ENCODE measurements around the gene CCND1.
"Not testable (repeated sequence)": the region's sequence is repeated elsewhere in the genome, so short reads cannot be mapped to it uniquely, and the experiment has no call there.

Gene CCND1

DNA sequence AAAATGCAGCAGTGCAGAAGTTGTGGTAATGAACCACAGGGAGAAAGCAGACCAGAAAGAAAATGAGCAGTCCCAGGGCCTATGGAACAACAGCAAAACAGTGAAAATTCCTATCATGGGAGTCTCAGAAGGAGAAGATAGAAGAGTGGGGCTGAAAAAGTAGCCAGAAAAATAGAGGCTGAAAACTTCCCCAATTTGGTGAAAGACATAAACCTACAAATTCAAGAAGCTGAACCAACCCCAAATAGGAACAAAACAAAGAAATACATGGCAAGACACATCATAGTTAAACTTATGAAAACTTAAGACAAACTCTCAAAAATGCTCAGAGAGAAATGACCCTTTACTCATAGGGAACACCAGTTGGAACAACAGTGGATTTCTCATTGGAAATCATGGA lies 51.5 kb downstream of the CCND1 start:
- no peak for DNase-seq (ENCODE audit: low read depth)

DNA sequence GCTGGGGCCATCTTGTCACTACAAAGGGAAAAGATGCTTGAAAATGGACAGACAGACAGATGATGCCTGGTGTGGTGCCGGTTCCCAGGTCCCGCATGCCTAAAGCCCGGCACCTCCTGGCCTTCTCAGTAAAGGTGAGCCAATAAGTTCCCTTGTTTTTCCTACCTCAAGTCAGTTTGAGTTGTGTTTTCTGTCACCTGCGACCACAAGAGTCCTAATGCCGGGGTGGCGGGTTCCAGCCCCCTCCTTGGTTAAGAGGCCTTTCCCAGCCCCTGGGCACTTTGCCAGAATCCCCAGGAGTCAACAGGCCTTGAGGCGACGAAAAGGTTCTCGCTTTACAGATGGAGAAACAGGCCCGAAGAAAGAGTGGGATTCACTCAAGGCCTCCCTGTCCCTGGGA lies 53.8 kb downstream of the CCND1 start:
- no peak for DNase-seq (ENCODE audit: low read depth)

DNA sequence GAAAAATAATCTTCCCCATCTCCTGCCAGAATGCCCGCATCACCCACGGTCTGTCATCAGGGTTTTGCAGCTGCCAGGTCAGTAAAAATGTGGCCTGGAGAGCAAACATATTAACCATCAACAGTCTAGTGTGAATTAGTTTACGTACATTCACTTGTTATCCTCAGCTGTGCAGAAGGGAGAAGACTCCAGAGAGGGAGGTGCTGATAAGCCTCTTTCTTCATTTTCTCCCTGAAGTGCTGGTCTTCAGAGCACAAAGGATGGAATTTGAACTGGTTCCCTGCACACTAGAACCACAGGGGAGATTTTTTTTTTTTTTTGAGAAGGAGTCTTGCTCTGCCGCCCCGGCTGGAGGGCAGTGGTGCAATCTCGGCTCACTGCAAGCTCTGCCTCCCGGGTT lies 54.6 kb downstream of the CCND1 start:
- DNase-seq (ENCODE audit: low read depth), result no peak

DNA sequence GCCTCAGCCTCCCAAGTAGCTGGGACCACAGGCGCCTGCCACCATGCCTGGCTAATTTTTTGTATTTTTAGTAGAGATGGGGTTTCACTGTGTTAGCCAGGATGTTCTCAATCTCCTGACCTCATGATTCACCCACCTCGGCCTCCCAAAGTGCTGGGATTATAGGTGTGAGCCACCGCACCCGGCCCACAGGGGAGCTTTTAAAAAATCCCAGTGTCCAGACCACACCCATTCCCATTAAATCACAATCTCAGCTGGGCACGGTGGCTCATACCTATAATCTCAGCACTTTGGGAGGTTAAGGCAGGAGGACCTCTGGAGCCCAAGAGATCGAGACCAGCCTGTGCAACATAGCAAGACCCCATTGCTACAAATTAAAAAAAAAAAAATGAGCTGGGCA lies 55.0 kb downstream of the CCND1 start:
- not testable (repeated sequence) for DNase-seq (ENCODE audit: low read depth)

DNA sequence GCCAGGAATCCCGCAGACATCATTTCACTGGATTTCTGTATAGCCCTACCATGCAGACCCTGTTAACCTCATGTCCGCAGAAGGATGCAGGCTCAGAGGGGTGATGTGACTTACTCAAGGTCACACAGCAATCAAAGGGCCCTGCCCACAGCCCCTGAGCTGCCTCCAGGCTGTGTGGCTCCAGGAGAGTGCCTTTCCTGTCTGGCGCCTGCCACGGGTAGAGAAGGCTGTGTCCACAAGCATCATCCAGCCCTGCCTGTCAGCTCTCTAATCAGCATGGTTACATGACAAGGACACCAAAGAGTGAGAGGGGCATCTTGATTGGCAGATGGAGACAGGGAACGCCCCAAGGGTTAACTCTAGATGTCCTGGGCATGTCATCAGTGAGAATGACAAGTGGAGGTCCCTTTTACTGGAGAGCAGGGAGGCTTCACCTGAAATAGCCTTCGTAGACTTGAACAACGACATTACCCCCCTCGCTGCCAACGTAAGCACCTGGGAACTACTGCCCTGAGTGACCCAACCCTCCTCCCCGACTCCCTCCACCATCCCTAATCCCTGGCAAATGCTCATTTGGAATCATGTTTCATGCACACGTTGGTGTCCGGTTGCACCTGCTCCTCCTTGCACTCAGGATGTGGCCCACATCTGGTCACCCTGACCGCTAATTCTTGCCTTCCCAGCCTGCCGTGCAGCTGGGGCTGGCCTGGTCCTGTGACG lies 56.0 kb downstream of the CCND1 start:
- DNase-seq (ENCODE audit: low read depth), result no peak

DNA sequence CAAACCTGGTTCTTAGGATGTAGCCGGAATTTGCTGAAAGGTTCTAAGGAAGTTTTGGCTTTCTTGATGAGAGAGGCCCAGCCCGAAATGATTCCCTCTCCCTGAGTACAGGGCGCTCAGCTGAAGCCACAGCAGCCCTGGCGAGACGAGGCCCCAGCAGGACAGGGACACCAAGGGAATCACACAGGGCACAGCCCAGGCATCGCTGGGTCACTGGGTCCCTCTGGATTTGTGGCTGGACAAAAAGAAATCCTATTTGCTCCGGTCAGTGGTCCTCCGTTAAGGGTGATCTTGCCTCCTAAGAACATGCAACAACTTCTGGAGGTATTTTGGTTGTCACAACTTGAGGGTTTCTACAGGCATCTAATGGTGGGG lies 56.5 kb downstream of the CCND1 start:
- no peak for DNase-seq (ENCODE audit: low read depth)

DNA sequence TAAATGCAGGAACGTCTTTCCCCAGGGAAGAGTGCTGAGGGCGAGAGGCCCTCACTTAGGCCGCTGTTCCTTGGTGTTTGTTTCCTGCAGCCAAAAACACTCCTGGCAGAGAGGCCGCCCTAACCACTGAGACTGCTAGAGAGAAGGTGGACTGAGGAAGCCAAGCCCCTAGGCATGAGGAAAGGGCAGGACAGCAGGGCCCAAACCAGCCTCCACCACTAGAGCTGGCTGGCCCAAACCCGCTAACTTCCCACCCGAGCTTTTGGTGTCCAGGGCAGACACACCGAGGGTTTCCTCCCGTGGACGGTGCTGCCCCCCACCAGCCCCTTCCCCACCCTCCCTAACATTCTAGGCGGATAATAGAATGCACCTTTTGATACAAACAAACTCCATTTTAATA lies 56.9 kb downstream of the CCND1 start:
- DNase-seq (ENCODE audit: low read depth), result no peak

DNA sequence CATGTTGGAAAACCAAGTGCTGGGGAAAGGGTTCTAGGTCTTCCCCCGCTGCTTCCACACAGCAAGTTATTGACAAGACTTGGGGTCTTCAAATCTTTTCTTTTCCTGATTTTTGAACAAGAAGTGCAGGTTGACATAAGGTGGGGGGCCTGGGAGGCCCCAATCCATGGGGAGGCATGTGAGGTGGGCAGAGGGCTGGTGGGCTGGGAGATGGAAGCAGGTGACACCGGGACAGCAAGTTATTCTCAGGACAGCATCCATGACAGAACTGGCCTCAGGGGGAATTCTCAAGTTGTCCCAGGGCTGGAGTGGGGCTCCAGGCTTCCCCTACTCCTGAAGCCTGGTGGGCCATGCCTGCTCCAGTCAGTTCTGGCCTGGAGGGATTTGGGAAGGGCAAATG lies 57.4 kb downstream of the CCND1 start:
- DNase-seq (ENCODE audit: low read depth), result no peak

DNA sequence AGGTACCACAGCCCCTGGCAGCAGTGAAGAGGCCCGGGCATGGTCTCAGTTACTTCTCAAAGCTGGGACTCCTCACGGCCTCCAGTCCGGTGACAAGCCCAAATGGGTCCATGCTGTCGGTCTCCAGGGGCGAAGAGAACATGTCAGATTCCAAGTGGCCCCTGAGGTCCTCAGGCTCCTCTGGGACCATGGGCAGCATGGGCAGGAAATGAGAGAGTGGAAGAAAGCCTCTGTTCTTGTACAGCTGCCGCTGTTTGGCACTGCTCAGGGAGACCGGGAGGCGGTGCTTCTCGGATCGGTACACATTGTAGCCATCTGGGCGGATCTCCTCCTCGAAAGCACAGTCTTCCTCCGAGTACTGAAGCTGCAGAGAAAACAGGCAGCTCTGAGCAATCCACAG lies 58.3 kb downstream of the CCND1 start:
- DNase-seq (ENCODE audit: low read depth), result no peak

DNA sequence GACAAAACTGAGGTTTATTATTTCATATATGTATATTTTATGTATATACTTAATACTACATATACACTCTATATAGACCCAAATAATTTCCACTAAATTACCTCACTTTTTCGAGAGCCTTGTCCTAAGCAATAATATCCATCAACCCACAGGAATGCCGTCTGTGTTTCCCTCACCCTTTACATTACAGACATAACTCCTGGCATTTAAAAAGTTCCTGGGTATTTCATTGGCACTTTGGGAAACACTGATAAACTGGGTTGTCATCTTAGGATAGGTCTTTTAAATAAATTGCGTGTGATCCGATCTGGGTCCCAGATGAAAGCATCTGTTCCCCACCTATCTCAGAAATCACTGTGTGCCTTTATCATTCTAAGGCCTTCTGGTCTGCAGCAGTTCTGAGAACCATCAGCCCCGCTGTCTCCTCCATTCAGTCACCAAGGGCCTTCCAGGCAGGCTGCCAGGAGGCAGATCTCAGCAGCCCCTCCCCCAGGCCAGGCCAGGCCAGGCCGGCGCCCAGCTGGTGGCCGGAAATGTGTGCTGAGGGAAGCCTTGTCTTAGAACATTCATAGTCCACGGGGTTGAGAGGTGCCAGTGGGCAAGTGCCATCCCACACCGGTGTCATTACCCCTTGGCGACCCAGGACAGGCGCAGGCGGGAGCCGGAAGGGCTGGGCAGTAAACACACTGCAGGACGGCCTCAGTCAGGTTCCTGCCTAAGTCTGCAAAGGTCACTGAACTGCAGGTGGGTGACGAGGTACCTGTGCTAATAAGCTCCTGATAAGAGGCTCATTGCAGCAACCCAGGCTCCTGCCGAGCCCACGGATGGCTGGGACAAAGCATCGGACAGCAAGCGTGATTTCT lies 59.6 kb downstream of the CCND1 start:
- DNase-seq (ENCODE audit: low read depth), result no peak

DNA sequence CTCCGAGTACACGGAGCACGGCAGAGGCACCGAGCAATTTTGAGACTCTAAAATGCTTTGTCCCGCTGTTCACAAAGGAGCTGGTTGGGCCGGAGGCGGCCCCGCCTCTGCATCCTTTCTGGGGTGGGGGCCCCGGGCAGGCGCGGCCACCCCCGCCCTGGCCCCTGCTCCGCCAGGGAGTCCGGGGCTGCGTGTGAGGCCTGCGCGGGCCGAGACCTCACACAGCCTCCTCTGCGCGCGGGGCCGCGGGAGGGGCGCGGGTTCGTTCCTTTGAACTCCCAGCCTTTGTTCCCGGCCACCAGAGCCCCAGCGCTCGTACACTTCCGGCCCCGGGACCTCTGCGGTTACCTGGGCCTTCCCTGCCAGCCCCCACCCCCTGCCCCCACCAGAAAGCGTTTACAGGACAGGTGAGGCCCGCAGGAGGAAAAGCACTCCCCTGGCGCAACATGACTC lies 61.3 kb downstream of the CCND1 start:
- DNase-seq (ENCODE audit: low read depth), result no peak

DNA sequence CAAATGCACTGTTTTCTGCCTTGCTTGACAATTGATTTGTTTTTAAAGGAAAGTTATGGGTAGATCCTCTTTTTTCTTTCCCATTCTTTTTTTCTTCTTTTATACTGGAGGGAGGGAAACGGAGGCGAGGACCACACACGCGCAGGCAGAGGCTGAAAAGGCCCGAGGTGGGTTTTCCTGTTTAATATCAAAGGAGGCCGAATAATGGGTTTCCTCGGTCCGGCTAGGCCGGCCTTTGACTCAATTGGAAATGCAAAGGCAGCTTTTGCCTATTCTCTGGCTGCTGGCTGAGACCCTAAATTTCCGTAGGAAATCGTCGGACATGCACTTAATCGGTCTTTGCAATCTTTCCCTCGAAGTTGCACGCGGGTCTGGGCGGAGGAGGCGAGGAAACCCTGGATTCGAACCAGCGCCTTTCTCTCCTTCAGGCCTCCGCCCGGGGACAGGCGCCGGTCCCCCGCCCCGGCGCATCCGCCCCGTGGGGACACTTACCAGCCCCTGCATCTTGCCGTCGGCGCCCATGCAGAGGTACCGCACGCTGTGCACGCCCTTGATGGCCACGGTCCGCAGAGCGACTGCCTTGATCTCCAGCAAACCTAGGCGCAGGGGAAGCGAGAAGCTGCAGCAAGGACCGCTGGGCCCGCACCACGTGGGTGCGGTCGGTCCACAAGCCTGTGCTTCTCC lies 62.0 kb downstream of the CCND1 start:
- DNase-seq (ENCODE audit: low read depth), result no peak

DNA sequence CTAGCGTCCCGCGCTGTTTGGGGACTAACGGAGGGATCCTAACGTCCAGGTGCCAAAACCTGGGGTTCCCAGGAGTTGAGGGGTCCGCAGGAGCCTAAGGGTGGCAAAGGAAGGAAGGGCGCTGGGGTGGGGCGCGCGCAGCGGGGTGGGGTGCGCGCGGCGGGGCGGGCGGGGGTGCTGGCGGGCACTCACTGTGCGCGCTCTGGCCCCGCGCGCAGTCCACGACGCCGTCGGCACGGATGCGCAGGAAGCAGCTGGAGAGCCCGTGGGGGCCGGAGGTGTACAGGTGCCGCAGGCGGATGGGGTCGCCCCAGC lies 62.5 kb downstream of the CCND1 start:
- no peak for DNase-seq (ENCODE audit: low read depth)

Data from activated T-cell treated with anti-CD3 and anti-CD28 coated beads for 24 hours (primary cell).